Activated CD4-positive, alpha-beta T cell treated with anti-CD3 and anti-CD28 coated beads, Interleukin-2, Interleukin-4, amounts not matched to agents 100 ng/mL and 50 ng/mL, durations not matched to agents 16 hours and 8 hours (primary cell): ENCODE measurements around the gene OR2K2.
"Not testable (repeated sequence)": the region's sequence is repeated elsewhere in the genome, so short reads cannot be mapped to it uniquely, and the experiment has no call there.

Experiments
- DNase-seq: peaks from one replicate; pipeline ENCODE4 v3.0.0-alpha.2; 2020; ENCODE audit warnings: low spot score

The OR2K2 gene

GRCh38 chr9:111298111-111298510, 31.9 kb downstream of the OR2K2 start:
- no peak for DNase-seq

- no peak for DNase-seq
Measured at GRCh38 chr9:111297066-111297824, 32.8 kb downstream of the OR2K2 start.

GRCh38 chr9:111294691-111295451, 35.2 kb downstream of the OR2K2 start:
- DNase-seq: no peak

GRCh38 chr9:111287127-111287526, 42.9 kb downstream of the OR2K2 start:
- DNase-seq: no peak

GRCh38 chr9:111284703-111285102, 45.3 kb downstream of the OR2K2 start:
- no peak for DNase-seq

- no peak for DNase-seq
Measured at GRCh38 chr9:111282845-111283244, 47.2 kb downstream of the OR2K2 start.

- DNase-seq: not testable (repeated sequence)
Measured at GRCh38 chr9:111280795-111281194, 49.2 kb downstream of the OR2K2 start.
